Ovary (tissue), 3 donors: ENCODE results near the gene KIF26A.

ENCODE experiments used
- CTCF ChIP-seq, 3 donors: fragments of 450-650 bp in 2 of 3; fragments of 200-600 bp in 1 of 3; IDR thresholded peaks; one replicate each; pipeline versions ENCODE4 v1.5.1 to v1.8.0; 2016 to 2022; ENCODE audit warnings: antibody characterized with exemption in 3 of 3, mild to moderate bottlenecking in 1 of 3
- POLR2A ChIP-seq: fragments of 450-650 bp; IDR thresholded peaks from one replicate; pipeline ENCODE4 v1.6.1; 2017; ENCODE audit warnings: antibody characterized with exemption, mild to moderate bottlenecking, moderate library complexity
- donor health status: DM: no; HTN: no; CAD: no.

DNA sequence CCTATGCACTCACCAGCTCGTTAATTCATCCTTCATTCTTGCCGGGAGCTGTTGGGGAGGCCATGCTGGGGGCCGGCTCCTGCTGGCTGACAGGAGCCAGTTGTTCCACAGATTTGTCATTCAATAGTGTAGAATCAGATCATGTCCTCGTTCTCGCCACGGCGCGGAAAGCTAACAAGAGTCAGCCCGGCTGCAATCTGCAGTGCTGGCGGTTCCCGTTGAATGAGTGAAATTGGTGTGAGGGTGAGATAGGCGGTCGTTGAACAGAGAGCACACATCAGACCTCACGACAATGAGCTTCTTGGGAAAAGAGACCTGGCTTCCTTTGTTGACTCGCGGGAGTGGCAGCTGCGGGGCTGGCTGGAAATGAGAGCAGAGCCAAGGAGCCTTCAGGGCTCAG lies 57.5 kb downstream of the KIF26A start:
- TF ChIP-seq CTCF (IDR thresholded peaks at IDR 0.05) (no peak), POLR2A (no peak)
